Body of pancreas (tissue), 4 donors: Measurements from ENCODE around the gene CPT1A.

ENCODE experiments used
- POLR2A ChIP-seq, 3 donors: fragments of 450-650 bp; IDR thresholded peaks; one replicate each; pipeline ENCODE4 v1.6.1; 2016; ENCODE audit warnings: antibody characterized with exemption in 3 of 3, mild to moderate bottlenecking in 2 of 3
- TF ChIP-seq, protein P1 (sequence below), 7 experiments: fragments of 450-650 bp in 4 of 7; fragments of 200-600 bp in 3 of 7; sonication (generic) in 3 of 7; IDR thresholded peaks; one replicate each; pipeline ENCODE4 v1.5.1; 2016 to 2019; ENCODE audit warnings: antibody characterized with exemption in 7 of 7

DNA sequence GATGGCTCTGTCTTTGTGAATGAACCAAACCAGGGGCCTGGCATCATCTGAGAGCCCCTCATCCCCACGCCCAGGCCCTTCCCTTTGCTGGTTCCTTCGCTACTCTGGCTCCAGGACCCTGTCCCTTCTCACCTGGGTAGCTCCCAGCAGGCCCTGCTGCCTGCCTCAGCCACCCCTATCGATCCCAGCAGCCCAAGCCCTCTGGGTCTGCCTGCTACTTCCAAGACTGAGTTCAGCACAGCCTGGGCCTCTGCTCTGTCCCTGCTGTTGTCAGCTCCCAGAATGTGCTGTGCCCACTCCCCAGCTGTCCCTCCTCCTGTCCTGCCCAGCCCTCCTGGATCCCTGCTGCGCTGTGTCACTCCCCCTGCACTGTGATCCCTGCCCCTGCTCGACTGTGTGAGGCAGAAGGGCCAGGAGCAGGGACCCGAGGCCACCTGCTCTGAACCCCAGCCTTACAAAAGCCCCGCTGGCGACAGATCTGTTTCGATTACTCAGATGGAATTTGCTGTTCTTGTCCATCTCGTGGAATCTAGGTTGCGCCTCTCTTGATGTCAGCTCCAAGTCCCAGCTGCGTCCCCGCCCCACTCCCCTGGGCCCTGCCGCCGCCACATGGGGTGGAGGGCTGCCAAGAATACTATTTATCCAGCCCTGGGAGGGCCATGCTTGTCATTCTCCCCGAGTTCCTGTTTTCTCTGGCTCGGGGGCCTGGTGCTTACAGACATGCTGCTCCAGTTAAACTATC, 48.9 kb upstream of the CPT1A start:
- TF ChIP-seq, protein P1, sequence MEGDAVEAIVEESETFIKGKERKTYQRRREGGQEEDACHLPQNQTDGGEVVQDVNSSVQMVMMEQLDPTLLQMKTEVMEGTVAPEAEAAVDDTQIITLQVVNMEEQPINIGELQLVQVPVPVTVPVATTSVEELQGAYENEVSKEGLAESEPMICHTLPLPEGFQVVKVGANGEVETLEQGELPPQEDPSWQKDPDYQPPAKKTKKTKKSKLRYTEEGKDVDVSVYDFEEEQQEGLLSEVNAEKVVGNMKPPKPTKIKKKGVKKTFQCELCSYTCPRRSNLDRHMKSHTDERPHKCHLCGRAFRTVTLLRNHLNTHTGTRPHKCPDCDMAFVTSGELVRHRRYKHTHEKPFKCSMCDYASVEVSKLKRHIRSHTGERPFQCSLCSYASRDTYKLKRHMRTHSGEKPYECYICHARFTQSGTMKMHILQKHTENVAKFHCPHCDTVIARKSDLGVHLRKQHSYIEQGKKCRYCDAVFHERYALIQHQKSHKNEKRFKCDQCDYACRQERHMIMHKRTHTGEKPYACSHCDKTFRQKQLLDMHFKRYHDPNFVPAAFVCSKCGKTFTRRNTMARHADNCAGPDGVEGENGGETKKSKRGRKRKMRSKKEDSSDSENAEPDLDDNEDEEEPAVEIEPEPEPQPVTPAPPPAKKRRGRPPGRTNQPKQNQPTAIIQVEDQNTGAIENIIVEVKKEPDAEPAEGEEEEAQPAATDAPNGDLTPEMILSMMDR (IDR thresholded peaks at IDR 0.05), result no peak
- TF ChIP-seq POLR2A (IDR thresholded peaks at IDR 0.05), result no peak
